Erythroblast (primary cell): ENCODE results near the gene EIF4EBP2.

Experiments
- GATA1 ChIP-seq: IDR thresholded peaks from 2 replicates; pipeline ENCODE4 v1.6.1; 2011; ENCODE audit warnings: low read depth, mild to moderate bottlenecking, control low read depth, low read length, moderate library complexity
- POLR2A ChIP-seq: IDR thresholded peaks from 2 replicates; pipeline ENCODE4 v1.6.1; 2011; ENCODE audit warnings: mild to moderate bottlenecking, low read length

- TF ChIP-seq POLR2A: no peak
- TF ChIP-seq GATA1: no peak
These were observed 61.9 kb downstream of the EIF4EBP2 start for GRCh38 chr10:70465832-70466231.
